ENCODE results near the gene APLP2.
"Not testable (repeated sequence)": the region's sequence is repeated elsewhere in the genome, so short reads cannot be mapped to it uniquely, and the experiment has no call there.

The APLP2 gene

GRCh38 chr11:130178441-130179339 is 109.0 kb downstream of the APLP2 start:
- no peak for DNase-seq

- DNase-seq, result no peak
Measured at GRCh38 chr11:130179396-130180306, 110.0 kb downstream of the APLP2 start.

GRCh38 chr11:130180491-130180890 is 110.8 kb downstream of the APLP2 start:
- DNase-seq, result no peak

- no peak for DNase-seq
Measured at GRCh38 chr11:130180896-130181294, 111.2 kb downstream of the APLP2 start.

GRCh38 chr11:130181295-130182272 is 111.9 kb downstream of the APLP2 start:
- no peak for DNase-seq

GRCh38 chr11:130183878-130184610 is 114.3 kb downstream of the APLP2 start:
- no peak for DNase-seq

GRCh38 chr11:130187096-130187495 is 117.4 kb downstream of the APLP2 start:
- no peak for DNase-seq

- DNase-seq, result no peak
Measured at GRCh38 chr11:130188047-130188446, 118.4 kb downstream of the APLP2 start.

GRCh38 chr11:130188585-130189347 is 119.1 kb downstream of the APLP2 start:
- no peak for DNase-seq

GRCh38 chr11:130189492-130190210 is 120.0 kb downstream of the APLP2 start:
- DNase-seq, result no peak

- DNase-seq, result no peak
Measured at GRCh38 chr11:130190371-130190881, 120.7 kb downstream of the APLP2 start.

- no peak for DNase-seq
Measured at GRCh38 chr11:130191896-130192295, 122.2 kb downstream of the APLP2 start.

GRCh38 chr11:130192845-130193267 is 123.2 kb downstream of the APLP2 start:
- DNase-seq, result no peak

GRCh38 chr11:130193551-130193950 is 123.9 kb downstream of the APLP2 start:
- not testable (repeated sequence) for DNase-seq

Data from NCI-H446 treated with DMSO at 0.1 percent for 48 hours (cell line).